Esophagus squamous epithelium (tissue), 4 donors: ENCODE measurements around the gene ZFYVE28.

Source experiments
- CTCF ChIP-seq, 6 experiments: fragments of 450-650 bp in 4 of 6; fragments of 200-600 bp in 2 of 6; sonication (generic) in 2 of 6; IDR thresholded peaks; one replicate each; pipeline ENCODE4 v1.5.1; 2016 to 2019; ENCODE audit warnings: antibody characterized with exemption in 6 of 6, mild to moderate bottlenecking in 4 of 6, moderate library complexity in 4 of 6
- POLR2A ChIP-seq, 4 donors: fragments of 450-650 bp; IDR thresholded peaks; one replicate each; pipeline ENCODE4 v1.6.1; 2017; ENCODE audit warnings: antibody characterized with exemption in 4 of 4, mild to moderate bottlenecking in 4 of 4, moderate library complexity in 3 of 4

- TF ChIP-seq POLR2A (IDR thresholded peaks at IDR 0.05) = no peak
- TF ChIP-seq CTCF (IDR thresholded peaks at IDR 0.05) = no peak
Observed at GRCh38 chr4:2421928-2422327, 3.5 kb upstream of the ZFYVE28 start.
